Endometrial microvascular endothelial cells (primary cell): Measurements from ENCODE around the gene RSPO4. TPM values are rescaled to one million over a fixed set of nuclear protein-coding genes. Genes with fewer than 3 reads are reported as not detected.

ENCODE experiments used
- in situ Hi-C: cut with HindIII; loops from 2 replicates; pipeline ENCODE4 v1.10.0; 2017; ENCODE audit warnings: low sequenced_read_pairs, low pct_unique_long_range_greater_than_20kb; ENCODE audit errors: inconsistent ontology term
- total RNA-seq: library from RNA; depleted of rRNA; stranded (reverse); fragments of >200 nt; gene quantifications from one replicate; pipeline ENCODE4 v1.2.3, GENCODE V29; 2015; ENCODE audit errors: inconsistent ontology term

The RSPO4 gene
- total RNA-seq, 1 donor from 2014 or later: not detected

GRCh38 chr20:916825-917224 is 85.3 kb downstream of the RSPO4 start:
- in situ Hi-C loops: no loop called here

- in situ Hi-C loops: no loop called here
Observed at GRCh38 chr20:916125-916799, 85.8 kb downstream of the RSPO4 start, which contains the start of gene ANGPT4. Gene ANGPT4 (minus strand): TSS chr20:916334. CDS start chr20:916214, 120 bp downstream.

- in situ Hi-C loops: no loop called here
Observed at GRCh38 chr20:914727-915498, 87.2 kb downstream of the RSPO4 start.

GRCh38 chr20:913306-913849 is 88.7 kb downstream of the RSPO4 start:
- in situ Hi-C loops: no loop called here

- in situ Hi-C loops: no loop called here
Observed at GRCh38 chr20:911882-912600, 90.1 kb downstream of the RSPO4 start.

GRCh38 chr20:910870-911770 is 91.0 kb downstream of the RSPO4 start:
- in situ Hi-C loops: no loop called here

- in situ Hi-C loops: no loop called here
Observed at GRCh38 chr20:910132-910869, 91.8 kb downstream of the RSPO4 start.

- in situ Hi-C loops: no loop called here
Observed at GRCh38 chr20:909641-910040, 92.5 kb downstream of the RSPO4 start.

Other genes starting within 250 kb of the RSPO4 start
- gene SLC52A3, start 233.8 kb downstream of the RSPO4 start, total RNA-seq: not detected
- gene FAM110A, start 168.6 kb downstream of the RSPO4 start, total RNA-seq: 2.1 TPM
- gene ANGPT4, start 86.0 kb downstream of the RSPO4 start, total RNA-seq: not detected
- gene PSMF1, start 116.3 kb upstream of the RSPO4 start, total RNA-seq: 198 TPM
- gene TMEM74B, start 182.7 kb upstream of the RSPO4 start, total RNA-seq: not detected
- gene C20orf202, start 201.1 kb upstream of the RSPO4 start, total RNA-seq: not detected
- not detected for gene RAD21L1, start 223.7 kb upstream of the RSPO4 start, total RNA-seq